ENCODE data around the gene RAP1B.
"Not testable (repeated sequence)": the region's sequence is repeated elsewhere in the genome, so short reads cannot be mapped to it uniquely, and the experiment has no call there.

Gene RAP1B

GRCh38 chr12:68631227-68631626, 20.5 kb downstream of the RAP1B start:
- H3K9ac ChIP-seq, result no peak overlapping the region
- no peak for TF ChIP-seq Cebpa-rat (IDR thresholded peaks at IDR 0.05)
- H3K27ac ChIP-seq, result peak overlapping the region in 1 of 11 experiments; percentile 13; a peak in 1 of 22 replicates
- H3K4me1 ChIP-seq, result peaks cover 33 to 95% (median 69%) of the 10 kb centered on the region in 10 experiments
- H3K4me2 ChIP-seq, result peak overlapping the region in 8 of 11 experiments; percentile 1 to 80 (median 62); a peak in 8 of 22 replicates
- H3K4me3 ChIP-seq, result no peak overlapping the region
- H4K20me1 ChIP-seq, result peaks cover 81 to 100% (median 99%) of the 10 kb centered on the region in 11 experiments
- H3K9me3 ChIP-seq (replicated peaks in 1 of 11), result peaks cover 10 to 23% (median 20%) of the 10 kb centered on the region in 11 experiments; a peak in 21 of 22 replicates
- H3K36me3 ChIP-seq, result peaks cover 35 to 87% (median 43%) of the 10 kb centered on the region in 11 experiments
- H3K27me3 ChIP-seq, result no peaks in the 10 kb centered on the region

GRCh38 chr12:68632486-68632885, 21.8 kb downstream of the RAP1B start:
- H3K27ac ChIP-seq, result no peak overlapping the region
- H3K9ac ChIP-seq, result no peak overlapping the region; a peak in 1 of 22 replicates
- H3K9me3 ChIP-seq (replicated peaks in 1 of 11), result peaks cover 6 to 10% (median 7%) of the 10 kb centered on the region in 11 experiments; a peak in 21 of 22 replicates
- H3K4me1 ChIP-seq, result peaks cover 46 to 100% (median 82%) of the 10 kb centered on the region in 10 experiments
- no peaks in the 10 kb centered on the region for H3K27me3 ChIP-seq
- H3K4me3 ChIP-seq, result no peak overlapping the region
- peak overlapping the region; percentile 6 to 80 (median 65); a peak in 16 of 22 replicates for H3K4me2 ChIP-seq
- TF ChIP-seq Cebpa-rat (IDR thresholded peaks at IDR 0.05), result no peak
- peaks cover 28 to 85% (median 38%) of the 10 kb centered on the region in 11 experiments for H3K36me3 ChIP-seq
- H4K20me1 ChIP-seq, result peaks cover 76 to 100% (median 100%) of the 10 kb centered on the region in 11 experiments

- Histone ChIP-seq H3K4me2 (peak overlapping the region; percentile 51 to 80 (median 65)), H3K4me1 (peaks cover 58 to 100% (median 95%) of the 10 kb centered on the region in 10 experiments), H3K9ac (peak overlapping the region in 2 of 11 experiments; percentile 23 to 26; a peak in 2 of 22 replicates), H3K9me3 (replicated peaks in 1 of 11) (no peaks in the 10 kb centered on the region), H3K36me3 (peaks cover 16 to 76% (median 26%) of the 10 kb centered on the region in 11 experiments; a peak in 19 of 22 replicates), H3K4me3 (no peak overlapping the region), H4K20me1 (peaks cover 76 to 100% (median 100%) of the 10 kb centered on the region in 11 experiments), H3K27me3 (no peaks in the 10 kb centered on the region), H3K27ac (peak overlapping the region in 10 of 11 experiments; percentile 1 to 48 (median 36); a peak in 17 of 22 replicates)
- no peak for TF ChIP-seq Cebpa-rat (IDR thresholded peaks at IDR 0.05)
These were observed 23.2 kb downstream of the RAP1B start for GRCh38 chr12:68633614-68634558.

GRCh38 chr12:68636268-68636667, 25.6 kb downstream of the RAP1B start:
- no peaks in the 10 kb centered on the region for H3K9me3 ChIP-seq (replicated peaks in 1 of 11)
- peak in 2 of 11 experiments; percentile 22 to 40; a peak in 1 of 22 replicates for TF ChIP-seq Cebpa-rat (IDR thresholded peaks at IDR 0.05)
- peaks cover 77 to 100% (median 100%) of the 10 kb centered on the region in 11 experiments for H4K20me1 ChIP-seq
- no peak overlapping the region for H3K9ac ChIP-seq
- H3K36me3 ChIP-seq, result peaks cover 8 to 67% (median 18%) of the 10 kb centered on the region in 11 experiments; a peak in 14 of 22 replicates
- no peak overlapping the region for H3K4me3 ChIP-seq
- peaks cover 78 to 100% (median 100%) of the 10 kb centered on the region in 10 experiments for H3K4me1 ChIP-seq
- peak overlapping the region; percentile 51 to 80 (median 66); a peak in 21 of 22 replicates for H3K4me2 ChIP-seq
- H3K27me3 ChIP-seq, result no peaks in the 10 kb centered on the region
- H3K27ac ChIP-seq, result peak overlapping the region in 6 of 11 experiments; percentile 2 to 50 (median 20); a peak in 7 of 22 replicates

- H3K4me3 ChIP-seq; H3K9ac ChIP-seq; H3K27me3 ChIP-seq; H3K9me3 ChIP-seq (replicated peaks in 1 of 11): not testable (repeated sequence)
- peak overlapping the region; percentile 35 to 80 (median 66); a peak in 21 of 22 replicates for H3K4me2 ChIP-seq
- H3K36me3 ChIP-seq, result peaks cover 1 to 67% (median 21%) of the 10 kb centered on the region in 11 experiments
- peaks cover 83 to 100% (median 100%) of the 10 kb centered on the region in 11 experiments for H4K20me1 ChIP-seq
- H3K27ac ChIP-seq, result peak overlapping the region in 7 of 11 experiments; percentile 0 to 34 (median 19); a peak in 8 of 22 replicates
- H3K4me1 ChIP-seq, result peaks cover 78 to 99% (median 90%) of the 10 kb centered on the region in 10 experiments
These were observed 26.7 kb downstream of the RAP1B start for GRCh38 chr12:68637439-68637838.

- H4K20me1 ChIP-seq, result peaks cover 82 to 100% (median 100%) of the 10 kb centered on the region in 11 experiments
- peaks cover 8 to 66% (median 28%) of the 10 kb centered on the region in 11 experiments for H3K36me3 ChIP-seq
- H3K9ac ChIP-seq, result peak overlapping the region in 2 of 11 experiments; percentile 6 to 49; a peak in 2 of 22 replicates
- peak overlapping the region; percentile 35 to 80 (median 65); a peak in 18 of 22 replicates for H3K4me2 ChIP-seq
- no peak for TF ChIP-seq Cebpa-rat (IDR thresholded peaks at IDR 0.05)
- H3K9me3 ChIP-seq (replicated peaks in 1 of 11), result no peaks in the 10 kb centered on the region
- H3K4me1 ChIP-seq, result peaks cover 72 to 98% (median 83%) of the 10 kb centered on the region in 10 experiments
- no peaks in the 10 kb centered on the region for H3K27me3 ChIP-seq
- no peak overlapping the region; a peak in 1 of 20 replicates for H3K4me3 ChIP-seq
- peak overlapping the region in 5 of 11 experiments; percentile 0 to 34 (median 23); a peak in 4 of 22 replicates for H3K27ac ChIP-seq
These were observed 27.5 kb downstream of the RAP1B start for GRCh38 chr12:68638171-68638570.

- Histone ChIP-seq H3K27ac (0 out of 22 replicates have a peak overlapping the region, but pooled peaks of 2 of the 11 experiments have one; percentile 2 to 4), H3K4me2 (peak overlapping the region; percentile 35 to 80 (median 65); a peak in 20 of 22 replicates), H3K4me1 (peaks cover 66 to 91% (median 76%) of the 10 kb centered on the region in 10 experiments), H3K36me3 (peaks cover 8 to 62% (median 28%) of the 10 kb centered on the region in 11 experiments), H3K27me3 (no peaks in the 10 kb centered on the region), H3K9ac (no peak overlapping the region; a peak in 1 of 22 replicates), H3K4me3 (no peak overlapping the region), H4K20me1 (peaks cover 76 to 100% (median 98%) of the 10 kb centered on the region in 11 experiments), H3K9me3 (replicated peaks in 1 of 11) (no peaks in the 10 kb centered on the region)
- no peak for TF ChIP-seq Cebpa-rat (IDR thresholded peaks at IDR 0.05)
These were observed 28.2 kb downstream of the RAP1B start for GRCh38 chr12:68638721-68639395.

- Histone ChIP-seq H3K9me3 (replicated peaks in 1 of 11) (no peaks in the 10 kb centered on the region), H3K36me3 (peaks cover 12 to 67% (median 33%) of the 10 kb centered on the region in 11 experiments), H3K9ac (peak overlapping the region in 2 of 11 experiments; percentile 17 to 34; a peak in 2 of 22 replicates), H3K4me3 (no peak overlapping the region), H4K20me1 (peaks cover 76 to 100% (median 98%) of the 10 kb centered on the region in 11 experiments), H3K27ac (peak overlapping the region in 3 of 11 experiments; percentile 10 to 27 (median 18); a peak in 2 of 22 replicates), H3K4me2 (peak overlapping the region; percentile 31 to 80 (median 65); a peak in 21 of 22 replicates), H3K4me1 (peaks cover 60 to 86% (median 71%) of the 10 kb centered on the region in 10 experiments), H3K27me3 (no peaks in the 10 kb centered on the region)
- TF ChIP-seq Cebpa-rat (IDR thresholded peaks at IDR 0.05), result no peak
These were observed 28.7 kb downstream of the RAP1B start for GRCh38 chr12:68639396-68639767.

All from BLaER1 treated with 17β-estradiol and CSF1 and Interleukin-3, amounts not matched to agents 10 nM and 100 nM (cell line).